Measurements from ENCODE around the gene ABHD16A.

DNA sequence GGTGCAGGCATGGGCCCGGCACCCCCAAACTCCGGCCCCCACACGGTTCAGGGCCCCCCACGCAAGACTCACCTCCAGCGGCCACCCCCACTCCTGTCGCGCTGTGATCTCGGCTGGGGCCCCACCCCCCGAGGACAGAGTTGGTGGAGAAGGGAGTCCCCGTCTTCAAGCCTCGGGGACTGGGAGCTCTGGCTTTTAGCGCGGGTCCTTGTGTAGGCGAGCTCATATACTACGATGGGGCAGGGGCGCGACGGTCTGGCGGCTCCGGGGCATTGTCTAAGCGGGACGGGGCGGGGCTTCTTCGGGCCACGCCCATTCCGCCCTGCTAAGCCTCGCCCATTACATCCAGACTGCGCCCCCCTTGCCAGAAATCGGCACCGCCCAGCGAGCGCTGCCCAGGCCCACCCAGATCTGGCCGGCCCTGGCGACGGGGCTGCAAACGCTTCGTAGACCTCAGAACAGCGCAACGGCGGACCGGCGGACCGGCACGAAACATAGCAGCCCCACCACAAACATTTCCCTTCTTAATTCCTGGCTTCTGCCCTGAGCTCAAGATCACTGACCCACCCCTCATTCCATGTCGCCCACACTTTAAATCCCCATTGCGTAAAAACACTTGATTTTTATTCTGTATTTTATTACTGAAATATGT lies 27.0 kb upstream of the ABHD16A start:
- TF ChIP-seq CTCF (conservative IDR thresholded peaks at IDR 0.05; ENCODE audit: low read length) (0 out of 2 replicates have a peak, but pooled peaks have one; percentile 29), EZH2phosphoT487 (IDR thresholded peaks at IDR 0.05; ENCODE audit: borderline replicate concordance, low read depth, low read length) (no peak)

Data from OCI-LY7 (cell line).